Peyer's patch (tissue), 4 donors: ENCODE measurements around the gene STK40. TPM values are rescaled to one million over a fixed set of nuclear protein-coding genes. Genes with fewer than 3 reads are reported as not detected.

Source experiments
- DNase-seq, 3 donors: peaks; one replicate each; pipeline ENCODE4 v3.0.0-alpha.2; 2017 to 2019
- H3K27ac ChIP-seq, 4 donors: fragments of 200-600 bp; sonication (generic); one replicate each; pipeline ENCODE4 v1.5.1; 2016 to 2019
- H3K27me3 ChIP-seq, 2 donors: fragments of 200-600 bp; sonication (generic); one replicate each; pipeline ENCODE4 v1.5.1; 2019
- H3K36me3 ChIP-seq, 3 donors: fragments of 200-600 bp; sonication (generic); one replicate each; pipeline ENCODE4 v1.5.1; 2016 to 2019
- H3K4me1 ChIP-seq, 4 donors: fragments of 200-600 bp; sonication (generic); one replicate each; pipeline ENCODE4 v1.5.1; 2016 to 2019
- H3K4me3 ChIP-seq, 4 donors: fragments of 200-600 bp; sonication (generic); 1 replicate in 3 of 4; 2 replicates in 1 of 4; pipeline ENCODE4 v1.5.1; 2016 to 2019; ENCODE audit warnings: mild to moderate bottlenecking in 1 of 4
- H3K9me3 ChIP-seq, 4 donors: fragments of 200-600 bp; sonication (generic); one replicate each; pipeline ENCODE4 v1.5.1; 2016 to 2019; ENCODE audit warnings: mild to moderate bottlenecking in 1 of 4
- POLR2A ChIP-seq, 2 donors: fragments of 450-650 bp; IDR thresholded peaks; one replicate each; pipeline ENCODE4 v1.5.1; 2017; ENCODE audit warnings: antibody characterized with exemption in 2 of 2, mild to moderate bottlenecking in 2 of 2, moderate library complexity in 2 of 2
- total RNA-seq, 4 donors: library from RNA; depleted of rRNA; stranded (reverse); fragments of >200 nt; gene quantifications; one replicate each; pipeline ENCODE4 v1.1.0, GENCODE V29; 2016
- TF ChIP-seq, protein P1 (sequence below), 6 experiments: fragments of 450-650 bp in 4 of 6; fragments of 200-600 bp in 2 of 6; sonication (generic) in 1 of 6; IDR thresholded peaks; one replicate each; pipeline ENCODE4 v1.5.1; 2017 to 2019; ENCODE audit warnings: antibody characterized with exemption in 6 of 6, mild to moderate bottlenecking in 3 of 6, moderate library complexity in 1 of 6

STK40 gene
- total RNA-seq, 4 donors from 2014 or later: 14.0 to 30.2 (median 21.5) TPM

GRCh38 chr1:36401602-36402503, 16.1 kb upstream of the STK40 start:
- H3K9me3 ChIP-seq: no peaks in the 10 kb centered on the region
- H3K36me3 ChIP-seq: no peaks in the 10 kb centered on the region
- no peaks in the 10 kb centered on the region for H3K27me3 ChIP-seq
- DNase-seq: no peak
- TF ChIP-seq, protein P1, sequence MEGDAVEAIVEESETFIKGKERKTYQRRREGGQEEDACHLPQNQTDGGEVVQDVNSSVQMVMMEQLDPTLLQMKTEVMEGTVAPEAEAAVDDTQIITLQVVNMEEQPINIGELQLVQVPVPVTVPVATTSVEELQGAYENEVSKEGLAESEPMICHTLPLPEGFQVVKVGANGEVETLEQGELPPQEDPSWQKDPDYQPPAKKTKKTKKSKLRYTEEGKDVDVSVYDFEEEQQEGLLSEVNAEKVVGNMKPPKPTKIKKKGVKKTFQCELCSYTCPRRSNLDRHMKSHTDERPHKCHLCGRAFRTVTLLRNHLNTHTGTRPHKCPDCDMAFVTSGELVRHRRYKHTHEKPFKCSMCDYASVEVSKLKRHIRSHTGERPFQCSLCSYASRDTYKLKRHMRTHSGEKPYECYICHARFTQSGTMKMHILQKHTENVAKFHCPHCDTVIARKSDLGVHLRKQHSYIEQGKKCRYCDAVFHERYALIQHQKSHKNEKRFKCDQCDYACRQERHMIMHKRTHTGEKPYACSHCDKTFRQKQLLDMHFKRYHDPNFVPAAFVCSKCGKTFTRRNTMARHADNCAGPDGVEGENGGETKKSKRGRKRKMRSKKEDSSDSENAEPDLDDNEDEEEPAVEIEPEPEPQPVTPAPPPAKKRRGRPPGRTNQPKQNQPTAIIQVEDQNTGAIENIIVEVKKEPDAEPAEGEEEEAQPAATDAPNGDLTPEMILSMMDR (IDR thresholded peaks at IDR 0.05): no peak
- no peak for TF ChIP-seq POLR2A (IDR thresholded peaks at IDR 0.05)
- peak overlapping the region in 3 of 4 donors; percentile 8 to 36 (median 28) for H3K4me3 ChIP-seq
- peaks cover 0 to 4% (median 3%) of the 10 kb centered on the region in 4 donors for H3K4me1 ChIP-seq
- H3K27ac ChIP-seq: peak overlapping the region; percentile 9 to 76 (median 54)

DNA sequence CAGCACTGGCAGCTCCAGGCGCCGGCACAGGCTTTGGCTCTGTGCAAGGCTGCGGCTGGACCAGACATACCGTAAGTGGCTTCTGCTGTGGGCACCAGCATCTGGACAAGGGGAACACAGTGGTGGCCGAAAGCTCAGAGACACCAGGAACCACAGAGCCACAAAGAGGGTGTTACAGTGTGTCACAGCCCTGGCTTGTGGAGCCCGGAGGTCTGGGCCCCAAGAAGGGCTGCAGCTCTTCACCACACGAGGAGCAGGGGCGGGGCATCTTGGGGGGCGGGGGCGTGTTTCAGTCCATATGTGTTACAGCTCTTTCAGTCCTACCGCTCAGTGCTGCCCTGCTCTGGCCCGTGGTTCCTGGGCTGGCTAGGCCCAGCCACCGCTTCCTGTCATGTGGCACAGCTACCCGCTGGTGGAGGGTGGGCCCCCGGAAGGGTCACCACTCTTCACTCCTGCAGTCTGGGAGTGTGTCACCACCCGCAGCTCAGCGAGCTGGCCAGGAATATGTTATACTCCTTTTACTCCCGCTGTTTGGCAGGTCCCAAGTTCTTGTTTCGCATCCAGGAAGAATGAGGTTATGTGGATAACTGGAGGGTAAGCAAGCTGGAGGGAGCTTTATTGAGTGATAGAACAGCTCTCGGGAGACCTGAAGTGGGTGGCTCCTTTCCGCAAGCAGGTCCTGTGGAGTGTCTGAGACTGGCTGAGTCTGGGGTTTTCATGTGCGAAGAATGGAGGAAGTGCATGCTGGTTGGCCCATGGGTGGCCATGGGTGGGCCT, 15.3 kb upstream of the STK40 start:
- no peaks in the 10 kb centered on the region for H3K27me3 ChIP-seq
- no peaks in the 10 kb centered on the region for H3K9me3 ChIP-seq
- peak; percentile 58 to 92 (median 92) for DNase-seq
- peak overlapping the region; percentile 17 to 36 (median 30) for H3K4me3 ChIP-seq
- no peaks in the 10 kb centered on the region for H3K36me3 ChIP-seq
- TF ChIP-seq, protein P1 (IDR thresholded peaks at IDR 0.05): no peak
- TF ChIP-seq POLR2A (IDR thresholded peaks at IDR 0.05): peak in 1 of 2 donors; percentile 29
- H3K4me1 ChIP-seq: peaks cover 0 to 11% (median 8%) of the 10 kb centered on the region in 4 donors
- peak overlapping the region; percentile 50 to 76 (median 54) for H3K27ac ChIP-seq

DNA sequence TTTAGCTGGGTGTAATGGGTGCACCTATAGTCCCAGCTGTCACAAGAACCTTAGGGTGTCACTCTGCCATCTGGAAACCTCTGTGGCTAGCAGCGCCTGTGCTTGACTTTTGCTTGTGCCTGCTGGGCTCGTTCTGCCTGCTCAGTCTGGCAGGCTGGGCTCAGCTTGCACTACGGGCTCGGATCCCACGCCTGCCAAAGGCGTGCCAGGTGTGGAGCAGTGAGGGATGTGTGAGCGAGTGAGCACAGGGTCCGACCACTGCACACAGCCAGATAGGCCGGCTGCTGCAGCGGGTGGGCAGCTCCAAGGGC, 14.7 kb upstream of the STK40 start:
- Histone ChIP-seq H3K4me3 (peak overlapping the region in 3 of 4 donors; percentile 14 to 36 (median 17)), H3K9me3 (no peaks in the 10 kb centered on the region), H3K36me3 (no peaks in the 10 kb centered on the region), H3K4me1 (peaks cover 0 to 11% (median 8%) of the 10 kb centered on the region in 4 donors), H3K27ac (peak overlapping the region; percentile 50 to 76 (median 54)), H3K27me3 (no peaks in the 10 kb centered on the region)
- DNase-seq: no peak
- TF ChIP-seq, protein P1 (IDR thresholded peaks at IDR 0.05): no peak
- TF ChIP-seq POLR2A (IDR thresholded peaks at IDR 0.05): no peak

GRCh38 chr1:36398370-36398977, 12.8 kb upstream of the STK40 start:
- Histone ChIP-seq H3K27ac (peak overlapping the region in 3 of 4 donors; percentile 84 to 93 (median 90)), H3K4me1 (peaks cover 0 to 11% (median 8%) of the 10 kb centered on the region in 4 donors), H3K27me3 (no peaks in the 10 kb centered on the region), H3K9me3 (no peaks in the 10 kb centered on the region), H3K4me3 (no peak overlapping the region), H3K36me3 (peaks cover 0 to 7% (median 0%) of the 10 kb centered on the region in 3 donors)
- TF ChIP-seq, protein P1 (IDR thresholded peaks at IDR 0.05): no peak
- no peak for TF ChIP-seq POLR2A (IDR thresholded peaks at IDR 0.05)
- DNase-seq: no peak
